Activated naive CD8-positive, alpha-beta T cell treated with anti-CD3 and anti-CD28 coated beads, Interleukin-2, amount 50 U/mL, for 16 hours (primary cell): Measurements from ENCODE around the gene PLS3.
"Not testable (repeated sequence)": the region's sequence is repeated elsewhere in the genome, so short reads cannot be mapped to it uniquely, and the experiment has no call there.

Experiments used
- DNase-seq: peaks from one replicate; pipeline ENCODE4 v3.0.0-alpha.2; 2020; ENCODE audit warnings: low read depth, low spot score

The PLS3 gene, protein sequence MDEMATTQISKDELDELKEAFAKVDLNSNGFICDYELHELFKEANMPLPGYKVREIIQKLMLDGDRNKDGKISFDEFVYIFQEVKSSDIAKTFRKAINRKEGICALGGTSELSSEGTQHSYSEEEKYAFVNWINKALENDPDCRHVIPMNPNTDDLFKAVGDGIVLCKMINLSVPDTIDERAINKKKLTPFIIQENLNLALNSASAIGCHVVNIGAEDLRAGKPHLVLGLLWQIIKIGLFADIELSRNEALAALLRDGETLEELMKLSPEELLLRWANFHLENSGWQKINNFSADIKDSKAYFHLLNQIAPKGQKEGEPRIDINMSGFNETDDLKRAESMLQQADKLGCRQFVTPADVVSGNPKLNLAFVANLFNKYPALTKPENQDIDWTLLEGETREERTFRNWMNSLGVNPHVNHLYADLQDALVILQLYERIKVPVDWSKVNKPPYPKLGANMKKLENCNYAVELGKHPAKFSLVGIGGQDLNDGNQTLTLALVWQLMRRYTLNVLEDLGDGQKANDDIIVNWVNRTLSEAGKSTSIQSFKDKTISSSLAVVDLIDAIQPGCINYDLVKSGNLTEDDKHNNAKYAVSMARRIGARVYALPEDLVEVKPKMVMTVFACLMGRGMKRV

DNA sequence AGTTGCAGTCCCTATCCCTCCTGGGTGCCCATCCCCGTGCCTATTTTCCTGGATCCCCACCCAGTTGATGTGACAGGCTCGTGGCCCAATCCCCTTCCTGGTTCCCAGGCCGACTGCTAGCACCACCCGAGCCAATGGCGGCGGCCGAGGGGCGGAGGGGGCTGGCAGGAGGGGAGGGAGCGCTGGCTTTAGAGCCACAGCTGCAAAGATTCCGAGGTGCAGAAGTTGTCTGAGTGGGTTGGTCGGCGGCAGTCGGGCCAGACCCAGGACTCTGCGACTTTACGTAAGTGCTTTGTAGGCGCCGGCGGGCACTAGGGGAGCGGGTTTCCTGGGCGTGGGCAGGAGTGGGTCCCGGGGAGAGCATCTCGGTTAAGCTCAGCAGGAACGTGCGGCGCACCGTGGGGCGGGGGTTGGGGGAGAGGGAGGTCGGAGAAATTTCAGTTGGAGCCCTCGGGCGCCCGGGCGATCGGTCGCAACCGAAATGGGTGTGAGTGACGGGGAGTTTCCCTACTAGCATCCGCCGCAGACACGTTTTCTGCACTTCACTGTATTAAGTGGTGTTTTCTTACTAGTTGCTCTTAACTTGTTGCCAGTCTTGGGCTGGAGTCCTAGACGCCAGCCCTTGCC is at the start of gene PLS3:
Gene PLS3, plus strand, starts transcription at position 197 of the 627 bp plus-strand sequence. CDS start 49,077 bp downstream, outside the sequence.
- DNase-seq = no peak

DNA sequence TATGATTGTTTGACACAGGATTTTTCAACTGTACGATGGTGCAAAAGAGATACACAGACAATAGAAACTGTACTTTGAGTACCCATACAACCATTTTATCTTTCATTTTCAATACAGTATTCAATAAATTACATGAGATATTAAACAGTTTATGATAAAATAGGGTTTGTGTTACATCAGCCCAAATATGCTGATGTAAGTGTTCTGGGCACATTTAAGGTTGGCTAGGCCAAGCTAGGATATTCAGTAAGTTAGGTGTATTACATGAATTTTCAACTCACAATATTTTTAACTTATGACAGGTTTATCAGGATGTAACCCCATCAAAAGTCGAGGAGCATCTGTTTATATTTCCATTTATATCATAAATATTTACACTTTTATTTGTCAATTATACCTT is 42.9 kb upstream of the PLS3 start:
- DNase-seq = no peak

DNA sequence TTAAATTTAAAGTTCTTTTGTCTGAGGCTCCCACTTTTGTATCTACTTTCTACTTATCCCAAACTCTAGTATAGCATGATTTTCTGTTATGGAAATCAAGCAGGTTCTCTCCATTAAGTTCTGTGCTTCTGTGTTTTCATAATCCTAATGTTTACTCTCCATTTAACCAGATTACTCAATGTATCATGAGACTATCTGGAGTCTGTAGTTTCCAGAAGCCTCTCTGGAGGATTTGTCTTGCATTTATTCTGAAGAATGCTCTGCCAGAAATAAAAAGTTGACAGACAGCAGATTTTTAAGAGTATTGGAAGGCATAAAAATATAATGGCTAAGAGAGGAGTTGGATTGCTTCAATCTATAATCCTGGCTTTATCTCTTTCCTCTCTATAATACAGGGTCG is 39.2 kb upstream of the PLS3 start:
- no peak for DNase-seq

DNA sequence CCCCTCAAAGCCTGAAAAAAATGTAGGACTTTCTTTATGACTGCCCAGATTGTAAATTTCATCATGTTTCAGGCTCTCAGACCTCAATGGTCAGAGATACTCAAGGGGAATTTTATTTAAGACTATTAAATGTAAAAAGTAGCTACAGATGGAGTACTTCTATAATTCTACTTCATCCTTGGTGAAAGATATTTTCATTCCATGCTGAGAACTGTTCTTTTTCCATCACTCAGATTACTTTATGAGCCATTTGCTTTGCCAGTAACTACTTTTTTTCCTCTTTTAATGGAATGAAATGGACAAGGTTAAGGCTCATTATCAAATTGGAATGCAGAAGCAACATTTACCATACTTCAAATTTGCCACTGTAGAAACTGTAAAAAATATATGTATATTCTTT is 38.0 kb upstream of the PLS3 start:
- no peak for DNase-seq

DNA sequence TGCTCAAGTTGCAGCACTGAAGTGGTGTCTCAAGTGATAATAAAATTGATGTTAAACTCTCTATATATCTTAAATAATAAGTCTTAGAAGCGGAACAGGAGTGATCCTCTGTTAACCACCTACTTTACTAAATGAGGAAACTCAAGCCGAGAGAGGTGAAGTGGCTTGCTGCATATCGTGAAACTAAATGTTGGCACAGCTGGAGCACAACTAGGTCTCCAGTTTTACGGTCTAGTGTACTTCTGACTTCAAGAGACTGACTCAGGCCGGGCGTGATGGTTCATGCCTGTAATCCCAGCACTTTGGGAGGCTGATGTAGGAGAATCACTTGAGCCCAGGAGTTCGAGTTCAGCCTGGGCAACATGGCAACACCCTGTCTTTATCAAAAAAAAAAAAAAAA is 35.5 kb upstream of the PLS3 start:
- no peak for DNase-seq

DNA sequence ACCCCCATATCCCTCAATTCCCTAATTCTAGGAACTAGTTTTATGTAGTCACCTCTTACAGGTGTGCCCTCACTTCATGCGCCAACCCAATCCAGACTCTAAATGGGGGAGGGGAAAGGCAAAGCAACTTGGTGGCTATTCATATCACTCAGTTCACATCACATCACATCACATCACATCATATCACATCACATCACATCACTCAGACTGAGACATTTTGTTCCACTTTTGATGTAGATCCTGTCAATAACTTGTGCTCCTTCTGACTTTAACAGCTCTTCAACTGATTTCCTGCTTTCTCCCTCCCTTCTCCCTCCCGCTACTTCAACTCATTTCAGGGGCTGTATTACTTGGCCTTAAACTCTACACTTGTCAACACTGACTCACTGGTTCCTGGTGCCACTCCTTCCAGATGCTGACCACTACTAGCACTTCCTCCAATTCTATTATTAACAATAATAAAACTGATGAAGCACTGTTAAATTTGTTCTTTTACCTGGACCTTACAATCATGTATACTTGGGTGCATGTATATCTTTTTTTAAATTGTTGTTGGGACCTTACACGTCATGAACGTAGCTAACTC is 29.1 kb upstream of the PLS3 start:
- no peak for DNase-seq

DNA sequence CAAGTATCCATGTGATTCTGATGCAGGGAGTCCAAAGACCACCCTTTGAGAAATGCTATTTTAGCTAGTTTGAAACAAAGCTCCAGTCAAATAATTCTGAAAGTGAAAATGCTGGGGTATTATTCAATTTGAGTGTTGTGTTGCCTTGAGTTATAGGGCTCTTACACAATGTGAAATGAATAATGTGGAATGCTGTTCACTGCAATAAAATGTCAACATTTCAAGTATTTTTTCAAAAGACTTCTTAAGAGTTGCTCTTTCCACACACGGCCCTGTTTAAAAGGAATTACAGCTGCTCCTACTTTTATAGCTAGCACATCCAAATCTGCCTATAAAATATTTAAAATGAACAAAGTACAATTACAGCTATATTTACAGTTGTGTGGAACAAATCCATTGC is 27.5 kb upstream of the PLS3 start:
- no peak for DNase-seq

DNA sequence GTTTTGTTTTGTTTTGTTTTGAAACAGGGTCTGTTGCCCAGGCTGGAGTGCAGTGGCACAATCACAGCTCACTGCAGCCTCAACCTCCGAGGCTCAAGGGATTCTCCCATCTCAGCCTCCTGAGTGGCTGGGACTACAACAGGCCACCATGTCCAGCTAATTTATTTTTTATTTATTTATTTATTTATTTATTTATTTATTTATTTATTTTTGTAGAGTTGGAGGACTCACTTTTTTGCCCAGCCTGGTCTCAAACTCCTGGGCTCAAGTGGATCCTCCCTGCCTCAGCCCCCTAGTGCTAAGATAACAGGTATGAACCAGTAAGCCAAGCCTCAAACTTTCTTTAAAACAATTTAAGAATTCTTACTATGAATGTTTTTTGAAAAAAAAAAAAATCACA is 26.6 kb upstream of the PLS3 start:
- DNase-seq = no peak

DNA sequence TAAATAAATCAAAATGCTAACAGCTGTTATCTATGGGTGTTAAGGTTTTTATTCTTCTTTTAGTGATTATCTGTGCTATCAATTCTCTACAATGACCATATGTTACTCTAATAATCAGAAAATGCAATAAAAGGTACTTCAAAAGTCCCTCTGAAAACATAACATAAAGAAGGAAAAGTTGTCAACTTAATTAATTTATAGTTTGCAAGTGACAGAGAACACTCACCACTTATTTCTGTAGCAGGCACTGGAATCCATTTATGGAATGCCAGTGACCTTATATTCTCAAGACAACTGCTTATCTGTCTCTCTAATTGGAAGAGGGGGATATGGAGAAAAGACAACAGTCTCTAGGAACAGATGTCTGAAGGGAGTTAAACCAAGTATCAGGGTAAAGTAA is 25.6 kb upstream of the PLS3 start:
- DNase-seq = no peak

DNA sequence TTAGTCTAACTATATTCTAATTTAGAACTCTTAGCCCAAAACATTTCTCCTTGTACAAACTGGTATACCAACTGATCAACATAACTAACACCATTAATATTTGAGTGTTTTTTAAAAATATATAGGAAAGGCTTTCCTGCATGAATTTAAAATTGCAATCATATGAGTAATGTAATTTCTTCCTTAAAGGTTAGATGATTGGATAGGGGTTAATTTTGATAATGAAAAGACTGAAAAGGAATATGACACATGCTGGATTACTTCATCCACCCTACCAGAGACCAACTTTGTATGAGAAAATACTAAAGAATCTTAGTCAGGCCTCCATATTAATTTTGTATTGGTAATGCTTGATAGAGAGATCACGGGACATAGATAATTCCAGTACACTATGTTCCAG is 25.1 kb upstream of the PLS3 start:
- DNase-seq = no peak

DNA sequence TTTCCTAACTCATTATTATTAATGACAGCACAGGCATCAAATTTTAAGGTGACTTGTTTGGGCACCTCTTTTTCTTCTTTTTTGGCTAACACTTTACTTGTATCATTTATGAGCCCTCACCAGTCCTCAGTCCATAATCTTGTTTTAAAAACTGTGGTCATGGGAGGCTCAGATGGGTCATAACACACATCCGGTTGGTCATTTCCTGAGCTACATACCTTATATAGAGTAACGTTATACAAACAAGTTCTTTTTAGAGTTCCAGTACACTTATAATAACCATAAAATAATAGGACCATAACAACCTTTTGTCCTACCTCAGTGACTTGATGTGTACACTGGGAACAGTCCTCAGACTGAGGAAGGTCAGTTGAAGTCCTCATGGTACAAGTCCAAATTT is 21.1 kb upstream of the PLS3 start:
- no peak for DNase-seq

DNA sequence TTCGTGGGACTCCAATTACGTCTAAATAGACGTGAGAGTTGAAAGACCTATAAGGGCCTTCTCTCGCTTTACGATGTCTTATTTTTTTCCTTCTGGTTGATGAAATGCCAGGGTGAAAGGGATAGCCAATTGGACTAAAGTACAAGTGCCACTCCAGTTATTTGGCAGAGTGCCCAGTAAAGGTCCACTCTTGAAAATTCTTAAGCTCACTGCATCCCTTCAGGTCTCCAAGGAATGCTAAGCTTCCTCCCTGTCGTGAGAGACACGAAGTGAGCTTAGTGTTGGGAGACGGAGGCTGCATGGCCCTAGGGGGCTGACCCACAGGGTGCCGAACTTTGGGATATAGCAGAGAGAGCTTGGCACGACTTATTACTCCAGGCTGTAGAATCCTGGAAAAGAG is 19.9 kb upstream of the PLS3 start:
- DNase-seq = not testable (repeated sequence)

DNA sequence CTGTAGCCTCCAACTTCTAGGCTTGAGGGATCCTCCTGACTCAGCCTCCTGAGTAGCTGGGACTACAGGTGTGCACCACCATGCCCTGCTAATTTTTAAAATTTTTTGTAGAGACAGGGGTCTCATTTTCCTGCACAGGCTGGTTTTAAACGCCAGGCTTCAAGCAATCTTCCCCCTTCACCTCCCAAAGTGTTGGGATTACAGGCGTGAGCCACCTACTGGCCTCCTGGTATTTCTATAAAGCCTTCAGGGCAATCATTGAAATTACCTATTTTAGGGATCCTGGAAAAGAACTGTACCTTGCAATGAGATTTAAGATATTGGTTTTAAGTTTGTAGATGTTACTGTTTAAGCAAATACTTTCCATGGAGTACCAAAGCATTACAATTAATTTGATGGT is 13.5 kb upstream of the PLS3 start:
- no peak for DNase-seq

DNA sequence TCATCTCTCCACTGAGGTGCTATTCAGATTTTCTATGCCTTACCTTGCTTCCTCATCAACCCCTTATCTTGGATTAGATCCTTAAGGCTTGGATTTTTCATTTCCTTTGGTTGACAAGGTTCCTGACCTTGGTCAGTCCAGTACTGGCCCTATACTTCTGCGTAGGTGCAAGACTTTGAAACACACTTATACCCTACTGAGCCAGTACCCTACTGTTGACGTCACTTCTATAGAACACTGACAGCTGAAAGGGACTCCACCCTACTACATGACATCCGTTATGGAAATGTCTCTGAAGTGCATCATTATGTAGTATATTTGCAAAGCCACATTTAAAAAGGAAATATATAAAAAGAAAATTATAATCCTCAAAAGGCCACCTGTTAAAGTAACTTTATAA is 12.0 kb upstream of the PLS3 start:
- DNase-seq = no peak

DNA sequence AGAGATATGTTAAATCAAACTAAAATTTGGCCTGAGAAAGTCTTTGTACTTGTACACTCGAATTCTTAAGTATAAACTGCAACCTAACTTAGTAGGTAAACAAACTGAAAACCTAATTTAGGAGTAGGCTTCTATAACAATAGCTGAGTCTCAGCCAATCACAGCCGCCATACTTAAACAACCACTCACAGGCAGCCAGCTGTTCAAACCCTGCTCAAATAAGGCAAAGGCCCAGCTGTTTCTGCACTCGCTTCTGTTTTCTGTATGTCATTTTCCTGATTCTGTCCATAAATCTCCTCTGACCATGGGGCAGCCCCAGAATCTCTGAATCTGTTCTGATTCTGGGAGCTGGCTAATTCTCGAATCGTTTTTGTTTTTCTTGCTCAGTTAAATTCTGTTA is 7.8 kb upstream of the PLS3 start:
- DNase-seq = no peak

DNA sequence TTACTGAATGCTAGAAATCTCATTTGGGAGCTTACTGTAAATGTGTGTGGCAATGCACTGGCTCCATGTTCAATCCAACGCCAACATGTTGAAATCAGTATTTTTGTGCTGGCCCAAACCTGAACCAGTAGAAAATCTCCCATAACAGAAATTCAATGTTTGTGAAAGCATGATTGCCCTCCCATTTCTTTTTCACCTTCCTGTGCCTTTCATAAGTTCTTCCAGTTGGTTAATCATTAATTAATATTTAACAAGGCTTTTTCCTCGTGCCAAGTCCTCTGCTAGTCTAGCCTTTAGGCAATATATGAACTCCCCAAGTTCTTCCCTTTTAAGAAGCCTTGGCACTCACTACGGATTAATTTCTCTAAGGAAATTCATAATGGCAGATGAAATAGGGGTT is 1.3 kb upstream of the PLS3 start:
- no peak for DNase-seq

DNA sequence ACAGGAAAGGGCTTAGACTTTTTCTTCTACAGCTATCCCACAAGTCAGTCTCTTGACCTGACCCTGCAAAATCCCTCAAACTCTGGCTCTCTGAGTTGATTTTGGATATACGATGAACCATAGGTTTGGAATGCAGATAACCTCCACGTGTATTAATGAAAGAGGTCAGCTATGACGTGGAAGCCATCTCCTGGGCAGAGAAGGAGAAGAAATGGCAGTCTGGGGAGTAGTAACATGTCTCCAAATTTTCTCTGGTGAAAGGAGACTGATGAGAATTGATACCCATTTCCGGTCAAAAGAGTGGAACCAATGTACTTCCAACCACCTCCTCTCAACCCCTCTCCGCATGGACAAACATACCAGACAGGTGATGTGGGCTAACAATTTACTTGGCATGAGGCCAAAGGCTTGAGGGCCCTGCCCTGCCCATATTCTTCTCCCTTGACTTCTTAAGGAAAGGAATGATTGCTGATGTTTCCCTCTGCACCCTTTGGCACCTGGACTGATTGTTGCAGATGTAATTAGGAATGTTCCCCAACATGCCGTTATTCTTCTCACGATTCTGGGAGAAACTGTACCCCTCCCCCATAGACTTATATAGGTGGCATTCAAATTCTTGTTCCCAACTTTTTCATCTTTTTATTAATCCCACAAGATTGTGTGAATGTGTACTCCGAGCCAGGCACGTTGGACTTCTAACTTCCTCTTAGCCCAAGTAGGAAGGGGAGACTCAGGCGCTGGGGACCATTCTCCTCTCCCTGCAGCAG is 580 bp upstream of the PLS3 start:
- DNase-seq = no peak

DNA sequence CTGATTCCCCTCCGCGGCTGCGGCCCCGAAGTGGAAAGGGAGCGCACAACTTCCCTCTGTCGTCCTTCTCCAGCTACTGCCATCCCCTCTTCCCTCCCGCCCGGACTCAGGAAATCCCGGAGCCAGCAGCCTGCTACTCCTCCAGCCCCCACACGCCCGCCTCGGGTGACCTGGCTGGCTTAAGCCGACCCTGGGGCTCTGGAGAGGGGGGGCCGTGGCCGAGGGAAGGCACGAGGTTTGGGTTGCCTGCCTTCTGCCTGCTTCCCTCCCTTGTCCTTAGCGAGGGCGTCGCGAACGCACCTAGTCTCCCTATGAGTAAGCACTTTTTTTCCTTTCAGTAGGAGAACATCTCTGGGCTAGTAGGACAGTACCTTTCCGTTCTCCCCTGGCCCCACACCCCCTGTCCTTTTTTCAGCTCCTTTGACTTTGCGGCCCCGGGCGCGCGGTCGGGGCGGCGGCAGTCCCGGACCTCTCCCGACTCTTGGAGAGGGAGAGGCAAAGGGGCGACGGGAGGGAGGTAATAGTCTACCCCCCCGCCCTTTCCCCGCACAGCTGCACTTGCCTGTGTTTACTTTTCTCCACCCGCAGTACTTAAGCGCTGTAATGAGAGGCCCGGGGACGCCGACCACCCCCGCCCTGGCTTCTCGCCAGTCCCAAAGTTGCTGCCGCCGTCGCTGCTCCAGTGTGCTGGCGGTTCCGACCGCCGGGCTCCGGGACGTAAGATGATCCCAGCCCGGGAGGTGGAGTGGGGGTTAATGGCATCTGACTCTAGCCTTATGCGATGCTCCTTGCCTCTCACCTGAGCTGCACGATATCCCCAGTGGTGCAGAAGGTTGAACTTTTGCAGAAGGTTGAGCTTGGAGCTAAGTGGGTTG is 868 bp downstream of the PLS3 start:
- DNase-seq = no peak

DNA sequence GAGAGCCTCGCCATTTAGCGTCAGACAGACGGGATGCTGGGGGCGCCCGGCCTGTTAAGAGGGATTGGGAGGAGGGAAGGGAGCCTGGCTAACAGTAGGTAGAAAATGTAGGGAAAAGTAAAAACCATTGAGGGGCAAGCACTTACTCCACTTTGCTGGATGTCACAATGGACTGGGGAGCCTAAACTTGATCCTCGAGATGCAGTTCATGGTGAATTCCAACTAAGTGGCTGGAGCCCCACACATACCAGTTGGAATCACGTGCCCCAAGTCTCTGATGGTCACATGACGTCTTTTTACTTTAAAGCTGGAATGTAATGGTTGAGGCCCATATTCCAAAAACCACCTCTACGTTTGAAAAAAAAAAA is 1.5 kb downstream of the PLS3 start:
- DNase-seq = no peak

DNA sequence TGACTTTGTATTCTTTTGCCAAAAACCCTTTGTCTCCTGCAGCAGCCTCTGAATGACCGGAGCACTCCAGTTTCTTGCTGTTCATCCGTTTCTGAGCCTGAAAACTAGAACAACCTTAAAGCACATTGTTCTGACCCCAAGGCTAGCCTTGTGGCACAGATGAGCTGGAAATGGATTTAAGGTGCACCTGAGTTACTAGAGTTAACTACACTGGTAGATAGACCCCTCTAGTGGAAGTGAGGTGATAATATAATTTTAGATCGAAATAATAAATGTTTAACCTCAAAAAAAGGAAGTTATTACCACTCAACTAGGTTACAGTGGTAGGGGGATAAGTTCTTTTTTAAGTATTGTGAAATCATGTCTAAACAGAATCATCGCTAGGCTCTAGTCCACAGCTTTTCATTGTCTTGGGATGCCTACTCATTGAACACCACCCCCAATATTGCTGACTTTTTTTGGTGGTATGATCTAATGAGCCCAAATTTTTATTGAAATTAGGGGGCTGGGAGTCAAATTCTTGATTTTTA is 2.7 kb downstream of the PLS3 start:
- DNase-seq = no peak

DNA sequence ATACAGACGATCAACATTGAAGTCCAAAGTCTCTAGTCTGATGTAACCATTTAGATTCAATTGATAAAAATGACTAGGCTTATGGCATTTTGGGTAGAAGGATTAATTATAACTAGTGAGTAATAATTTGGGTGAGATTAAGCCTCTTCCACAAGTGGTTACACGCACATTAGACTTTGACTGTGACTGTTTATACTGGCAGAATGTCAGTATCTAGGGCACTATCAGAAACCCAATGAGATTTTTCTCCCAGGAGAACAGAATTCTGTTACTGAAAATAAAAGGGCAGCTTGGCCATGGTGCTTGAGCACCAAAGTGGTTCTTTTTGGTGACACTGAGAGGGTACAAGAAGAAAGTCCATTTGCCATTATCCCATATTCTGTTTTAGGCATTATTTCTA is 3.3 kb downstream of the PLS3 start:
- DNase-seq = no peak
